ENCODE data around the gene SOWAHA. TPM values are rescaled to one million over a fixed set of nuclear protein-coding genes. Genes with fewer than 3 reads are reported as not detected.

SOWAHA gene
- total and polyA plus RNA-seq, 2 of the 8 experiments (the other 6 are each of a cell fraction or from before 2014, with no cell fraction given), result 0.09 to 0.11 TPM

GRCh38 chr5:132782101-132782500 is 31.0 kb upstream of the SOWAHA start:
- Histone ChIP-seq H3K9me3 (ENCODE audit: insufficient read depth in 2 of 2, low read depth in 1 of 2, low read length in 1 of 2) (no peaks in the 10 kb centered on the region), H2BK120ac (replicated peaks; ENCODE audit: low read depth, low read length) (no peak overlapping the region), H3K4me1 (replicated peaks in 1 of 4; ENCODE audit: control insufficient read depth in 3 of 4, insufficient read depth in 4 of 4, low read length in 3 of 4) (peaks cover 0 to 3% (median 1%) of the 10 kb centered on the region in 4 experiments; a peak in 3 of 7 replicates), H2BK15ac (ENCODE audit: low read length) (no peak overlapping the region), H4K91ac (replicated peaks; ENCODE audit: insufficient read length, low read length) (no peak overlapping the region), H2BK20ac (ENCODE audit: low read length) (no peak overlapping the region), H2AK5ac (ENCODE audit: low read depth, low read length) (no peak overlapping the region), H3K79me1 (ENCODE audit: low read depth, low read length) (no peaks in the 10 kb centered on the region), H3K9ac (replicated peaks in 1 of 4; ENCODE audit: extremely low read depth in 1 of 4, low read depth in 3 of 4, low read length in 3 of 4) (no peak overlapping the region), H3K56ac (replicated peaks; ENCODE audit: insufficient read length, low read depth, low read length) (no peak overlapping the region), H3K27me3 (replicated peaks in 1 of 4; ENCODE audit: control insufficient read depth in 3 of 4, extremely low read depth in 1 of 4, insufficient read depth in 3 of 4, low read length in 3 of 4) (peaks cover 2 to 26% (median 17%) of the 10 kb centered on the region in 4 experiments), H3K79me2 (ENCODE audit: control insufficient read depth in 1 of 2, insufficient read depth in 2 of 2, low read length in 2 of 2) (no peaks in the 10 kb centered on the region), H2BK12ac (ENCODE audit: low read depth, low read length) (no peak overlapping the region), H3K4me3 (ENCODE audit: extremely low read depth in 1 of 4, insufficient read depth in 2 of 4, low read depth in 3 of 4, low read length in 4 of 4) (no peak overlapping the region), H3K14ac (ENCODE audit: insufficient read length) (no peak overlapping the region), H3K18ac (ENCODE audit: extremely low read depth, low read length) (no peak overlapping the region), H4K20me1 (replicated peaks in 1 of 2; ENCODE audit: control insufficient read depth in 1 of 2, insufficient read depth in 2 of 2, low read length in 2 of 2) (no peaks in the 10 kb centered on the region), H3K27ac (ENCODE audit: low read depth, low read length) (no peak overlapping the region), H3K23ac (ENCODE audit: insufficient read length) (no peak overlapping the region), H3K23me2 (ENCODE audit: low read depth, low read length) (peaks cover 6% of the 10 kb centered on the region), H3K4ac (replicated peaks; ENCODE audit: insufficient read length, low read depth, low read length) (no peak overlapping the region), H2BK5ac (ENCODE audit: low read depth, low read length) (no peak overlapping the region), H2AFZ (ENCODE audit: low read length) (no peak overlapping the region), H4K8ac (ENCODE audit: extremely low read depth, insufficient read depth, low read length) (no peak overlapping the region), H4K5ac (ENCODE audit: insufficient read length, low read depth, low read length) (no peak overlapping the region), H3K36me3 (ENCODE audit: control insufficient read depth in 2 of 4, insufficient read depth in 4 of 4, low read length in 3 of 4) (no peaks in the 10 kb centered on the region), H3K4me2 (ENCODE audit: insufficient read depth in 1 of 2, low read depth in 2 of 2, low read length in 2 of 2) (no peak overlapping the region)
- FAIRE-seq, result no peak
- TF ChIP-seq CHD1 (IDR thresholded peaks at IDR 0.05; ENCODE audit: low read depth, low read length) (no peak), CHD2 (IDR thresholded peaks at IDR 0.05; ENCODE audit: low read length) (no peak), FOSL1 (IDR thresholded peaks at IDR 0.05; ENCODE audit: insufficient read depth, low read depth, low read length) (no peak), NRF1 (IDR thresholded peaks at IDR 0.05; ENCODE audit: low read depth, low read length) (no peak)
- DNase-seq (ENCODE audit: low read depth in 1 of 2, low spot score in 2 of 2), result no peak
- POLR2A ChIA-PET (ENCODE audit: partially characterized antibody), result interaction anchor here (1.3 kb wide), 1 partner anchor 10 kb away, joined by 4 read pairs; no protein-coding TSS in a partner anchor
- CTCF ChIA-PET (ENCODE audit: partially characterized antibody), result interaction anchor here (0.6 to 1.7 kb wide), 9 partner anchors 9 to 47 kb away, joined by 3 to 11 read pairs (median 3); partner anchors contain the start of gene CCNI2
- WGBS, 2 experiments (ENCODE audit: extremely low coverage in 1 of 2, insufficient coverage in 1 of 2, insufficient read length in 1 of 2, insufficient replicate concordance in 2 of 2, low coverage in 1 of 2, low lambda C conversion rate in 2 of 2, missing lambda C conversion rate in 1 of 2), result 73% methylated on average over 4 of the region's 4 CpGs; no CpG with 5 or more reads in 1 of the 2 experiments
